ENCODE data around the gene CCDC142. TPM values are rescaled to one million over a fixed set of nuclear protein-coding genes. Genes with fewer than 3 reads are reported as not detected.

Gene CCDC142
- total and polyA plus RNA-seq, 9 of the 15 experiments (the other 6 are each of a cell fraction or from before 2014, with no cell fraction given), result 0.55 to 11.7 (median 7.2) TPM

GRCh38 chr2:74440378-74441169, 42.2 kb downstream of the CCDC142 start (continued):
- TF ChIP-seq POLR2AphosphoS5 (IDR thresholded peaks at IDR 0.05; ENCODE audit: control insufficient read depth, insufficient read depth, low read depth, low read length), result 0 out of 2 replicates have a peak, but pooled peaks have one; percentile 14
- TF ChIP-seq MTF1 (CRISPR knock-in tag; IDR thresholded peaks at IDR 0.05; ENCODE audit: borderline replicate concordance), result no peak
- TF ChIP-seq ZNF384 (IDR thresholded peaks at IDR 0.05; ENCODE audit: low read depth, low read length), result no peak
- TF ChIP-seq FOXA3 (CRISPR knock-in tag; conservative IDR thresholded peaks at IDR 0.05 in 1 of 2, IDR thresholded peaks at IDR 0.05 in 1 of 2), result no peak
- no peak for TF ChIP-seq THAP7 (CRISPR knock-in tag; IDR thresholded peaks at IDR 0.05)
- no peak for TF ChIP-seq LARP7 (IDR thresholded peaks at IDR 0.05)
- TF ChIP-seq ZNF76 (CRISPR knock-in tag; IDR thresholded peaks at IDR 0.05; ENCODE audit: borderline replicate concordance), result no peak
- no peak for TF ChIP-seq CUX1 (CRISPR knock-in tag; IDR thresholded peaks at IDR 0.05)
- TF ChIP-seq BDP1 (IDR thresholded peaks at IDR 0.05; ENCODE audit: insufficient read depth, insufficient read length), result no peak
- TF ChIP-seq ZHX1 (conservative IDR thresholded peaks at IDR 0.05; ENCODE audit: low read length), result no peak
- TF ChIP-seq NUFIP1 (IDR thresholded peaks at IDR 0.05; ENCODE audit: partially characterized antibody), result no peak
- no peak for TF ChIP-seq CSDE1 (IDR thresholded peaks at IDR 0.05)
- TF ChIP-seq ESRRB (CRISPR knock-in tag; IDR thresholded peaks at IDR 0.05; ENCODE audit: borderline replicate concordance), result no peak
- TF ChIP-seq NKRF (IDR thresholded peaks at IDR 0.05; ENCODE audit: borderline replicate concordance), result no peak
- TF ChIP-seq ZBTB34 (CRISPR knock-in tag; IDR thresholded peaks at IDR 0.05), result no peak

Measured in K562 (cell line).